GM18526 (cell line): Measurements from ENCODE around the gene FGF12.

Experiments used
- POLR2A ChIP-seq: IDR thresholded peaks from 3 replicates; pipeline ENCODE4 v1.6.1; 2011; ENCODE audit not compliant: insufficient read length; ENCODE audit errors: extremely low read depth

FGF12 gene

DNA sequence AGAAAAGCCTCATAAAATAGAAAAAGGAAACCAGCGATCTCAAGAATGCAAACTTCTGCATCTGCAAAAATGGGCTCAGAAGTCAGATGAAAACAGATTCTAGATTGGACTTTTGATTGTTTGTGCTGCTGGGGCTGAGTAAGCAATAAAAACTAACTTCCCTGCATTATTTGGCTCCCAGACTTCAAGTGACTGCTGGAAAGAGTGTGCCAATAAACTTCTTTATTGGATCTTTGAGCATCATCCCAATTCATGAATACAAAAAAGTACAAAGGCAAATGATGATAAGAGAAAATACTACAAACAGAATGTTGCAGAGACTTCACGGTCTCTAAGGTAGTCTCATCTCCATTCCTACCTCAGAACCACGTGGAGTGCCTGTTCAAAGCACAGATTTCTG is 97.9 kb downstream of the FGF12 start:
- TF ChIP-seq POLR2A: no peak

DNA sequence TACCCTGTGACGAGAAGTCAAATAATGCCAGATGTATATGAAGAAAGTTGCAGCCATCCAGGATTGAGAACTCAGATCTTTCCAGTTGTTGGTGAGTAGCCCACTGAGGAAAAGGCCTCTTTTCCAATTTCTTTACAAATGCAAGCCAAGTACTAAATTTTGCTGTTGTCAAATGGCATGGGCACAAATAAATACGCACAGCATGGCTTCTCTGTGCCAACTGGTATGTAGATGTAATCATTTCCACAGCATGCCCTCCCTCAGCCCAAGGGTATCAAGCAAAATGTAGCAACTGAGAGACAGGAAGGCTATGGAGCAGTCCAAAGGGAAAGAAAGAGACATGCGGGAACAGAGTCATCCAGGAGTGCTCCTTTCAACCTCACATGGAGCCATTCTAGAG is 105.4 kb downstream of the FGF12 start:
- TF ChIP-seq POLR2A: no peak

- no peak for TF ChIP-seq POLR2A
These were observed 107.1 kb downstream of the FGF12 start for GRCh38 chr3:192620275-192620674.

DNA sequence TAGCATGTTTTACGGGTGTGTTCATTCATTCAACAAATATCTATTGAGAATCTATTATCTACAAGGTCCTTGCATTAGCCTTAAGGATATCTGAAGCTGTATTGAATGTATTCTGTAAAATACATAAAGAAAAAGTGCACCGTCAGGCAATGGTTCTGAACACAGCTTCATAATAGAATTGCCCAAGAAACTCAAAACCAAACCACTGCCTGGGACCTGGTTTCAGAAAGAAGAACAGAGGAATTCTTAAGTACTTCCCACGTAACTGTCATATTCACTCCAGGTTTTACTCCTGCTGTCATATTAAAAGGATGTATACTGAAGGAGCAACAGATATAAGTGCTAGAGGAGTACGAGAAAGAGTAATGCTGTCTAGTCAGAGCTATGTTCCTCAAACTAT is 115.9 kb downstream of the FGF12 start:
- TF ChIP-seq POLR2A: no peak

DNA sequence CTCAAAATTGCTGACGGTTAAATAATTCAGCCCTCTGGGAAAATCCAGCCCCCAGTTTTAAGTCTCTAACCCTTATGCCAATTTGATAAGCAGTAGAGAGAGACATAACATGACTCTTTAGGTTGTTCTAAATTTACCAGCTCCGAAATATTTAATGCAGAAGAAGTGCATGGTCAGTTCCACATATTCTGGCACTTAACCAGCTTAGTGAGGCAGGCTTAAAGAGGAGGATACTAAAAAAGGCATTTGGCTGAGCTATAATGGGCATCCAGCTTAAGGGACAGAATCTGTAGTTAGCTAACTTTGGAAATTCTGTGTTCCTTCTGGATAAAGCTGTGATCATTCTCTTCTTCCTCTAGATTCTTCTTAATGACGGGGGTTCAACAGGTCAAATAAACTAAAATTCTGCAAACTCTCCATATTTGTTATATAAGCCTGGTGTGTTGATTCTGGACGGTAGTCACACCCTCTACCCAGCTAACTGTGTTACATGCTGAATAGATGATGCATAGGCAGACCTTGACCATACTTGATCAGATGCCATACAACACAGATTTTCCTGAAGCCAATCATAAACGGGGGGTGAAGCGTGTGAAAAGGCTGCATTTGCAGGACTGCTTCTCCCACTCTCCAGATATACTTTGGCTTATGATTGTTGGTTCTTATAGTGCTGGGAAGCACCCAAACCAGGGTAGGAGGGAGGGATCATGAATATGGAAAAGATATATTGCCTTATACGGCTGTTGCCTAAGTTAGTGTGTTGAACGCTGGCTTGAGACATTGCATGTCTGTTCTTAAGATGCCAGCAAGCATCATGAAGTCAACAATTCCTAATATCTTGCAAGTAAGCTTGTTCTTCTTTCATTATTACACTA is 118.4 kb downstream of the FGF12 start:
- no peak for TF ChIP-seq POLR2A

DNA sequence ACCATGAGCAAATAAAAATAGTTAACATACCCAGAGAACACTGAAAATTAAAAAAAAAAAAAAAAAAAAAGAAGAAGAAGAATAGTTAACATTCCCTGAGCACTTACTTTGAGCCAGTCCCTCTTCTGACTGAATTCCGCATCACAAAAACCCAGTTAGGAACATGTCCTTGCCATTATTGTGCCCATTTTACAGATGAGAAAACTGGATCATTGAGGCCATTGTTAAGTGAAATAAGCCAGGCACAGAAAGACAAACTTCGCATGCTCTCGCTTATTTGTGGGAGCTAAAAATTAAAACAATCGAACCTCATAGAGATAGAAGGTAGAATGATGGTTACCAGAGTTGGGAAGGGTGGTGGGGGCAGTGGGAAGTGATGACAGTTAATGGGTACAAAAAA is 119.5 kb downstream of the FGF12 start:
- TF ChIP-seq POLR2A: no peak

- no peak for TF ChIP-seq POLR2A
These were observed 129.4 kb downstream of the FGF12 start for GRCh38 chr3:192597913-192598312.

DNA sequence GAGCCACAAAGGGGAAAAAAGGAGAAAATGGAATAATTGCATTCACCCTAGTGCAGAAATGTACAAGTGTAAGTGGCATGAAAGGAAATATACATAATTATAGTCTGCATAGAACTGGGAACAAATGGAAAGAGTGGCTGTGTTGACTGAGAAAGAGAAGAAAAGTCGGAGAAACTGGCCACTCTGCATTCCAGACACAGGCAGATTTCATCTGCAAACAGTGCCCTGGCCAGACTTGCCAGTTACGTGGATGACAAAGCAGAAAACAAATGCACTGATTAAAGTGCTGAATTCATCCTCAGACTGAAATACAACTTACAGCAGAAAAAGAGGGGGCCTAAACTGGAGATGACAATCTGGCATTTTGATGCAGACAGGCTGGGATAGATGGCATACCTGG is 129.8 kb downstream of the FGF12 start:
- TF ChIP-seq POLR2A: no peak

- no peak for TF ChIP-seq POLR2A
These were observed 148.6 kb downstream of the FGF12 start for GRCh38 chr3:192578729-192579128.

DNA sequence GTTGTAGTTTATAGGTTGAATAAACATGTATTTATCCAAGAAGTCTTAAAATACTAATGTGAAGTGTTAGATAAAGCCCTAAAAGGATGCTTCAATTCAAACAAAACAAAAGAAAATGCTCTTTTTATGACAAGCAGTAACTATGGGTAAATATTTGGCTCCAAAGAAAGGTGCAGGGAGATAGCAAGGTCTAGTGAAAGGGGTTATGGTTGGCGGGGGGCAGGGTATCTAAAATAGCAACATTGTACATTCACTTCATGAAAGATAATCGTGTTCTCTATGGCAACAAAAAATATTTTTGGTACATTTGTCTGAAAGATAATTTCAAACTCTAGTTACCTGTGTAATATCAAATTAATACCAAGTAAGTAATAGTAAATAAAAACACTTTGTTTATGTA is 149.5 kb downstream of the FGF12 start:
- no peak for TF ChIP-seq POLR2A

GRCh38 chr3:192577271-192577670 is 150.1 kb downstream of the FGF12 start:
- TF ChIP-seq POLR2A: no peak

- no peak for TF ChIP-seq POLR2A
These were observed 151.3 kb downstream of the FGF12 start for GRCh38 chr3:192575879-192576506.

DNA sequence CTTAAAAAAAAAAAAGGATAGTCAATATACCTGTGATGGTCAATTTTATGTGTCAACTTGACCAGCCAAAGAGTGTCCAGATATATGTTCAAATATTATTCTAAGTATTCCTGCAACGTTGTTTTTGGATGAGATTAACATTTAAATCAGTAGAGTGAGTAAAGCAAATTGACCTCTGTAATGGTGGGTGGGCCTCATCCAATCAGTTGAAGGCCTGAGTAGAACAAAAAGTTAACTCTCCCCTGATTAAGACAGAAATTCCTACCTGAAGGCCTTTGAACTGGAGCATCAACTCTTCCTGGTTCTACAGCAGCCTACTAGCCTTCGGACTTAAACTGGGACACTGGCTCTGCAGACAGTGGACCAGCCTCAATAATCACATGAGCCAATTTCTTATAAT is 154.1 kb downstream of the FGF12 start:
- TF ChIP-seq POLR2A: no peak

DNA sequence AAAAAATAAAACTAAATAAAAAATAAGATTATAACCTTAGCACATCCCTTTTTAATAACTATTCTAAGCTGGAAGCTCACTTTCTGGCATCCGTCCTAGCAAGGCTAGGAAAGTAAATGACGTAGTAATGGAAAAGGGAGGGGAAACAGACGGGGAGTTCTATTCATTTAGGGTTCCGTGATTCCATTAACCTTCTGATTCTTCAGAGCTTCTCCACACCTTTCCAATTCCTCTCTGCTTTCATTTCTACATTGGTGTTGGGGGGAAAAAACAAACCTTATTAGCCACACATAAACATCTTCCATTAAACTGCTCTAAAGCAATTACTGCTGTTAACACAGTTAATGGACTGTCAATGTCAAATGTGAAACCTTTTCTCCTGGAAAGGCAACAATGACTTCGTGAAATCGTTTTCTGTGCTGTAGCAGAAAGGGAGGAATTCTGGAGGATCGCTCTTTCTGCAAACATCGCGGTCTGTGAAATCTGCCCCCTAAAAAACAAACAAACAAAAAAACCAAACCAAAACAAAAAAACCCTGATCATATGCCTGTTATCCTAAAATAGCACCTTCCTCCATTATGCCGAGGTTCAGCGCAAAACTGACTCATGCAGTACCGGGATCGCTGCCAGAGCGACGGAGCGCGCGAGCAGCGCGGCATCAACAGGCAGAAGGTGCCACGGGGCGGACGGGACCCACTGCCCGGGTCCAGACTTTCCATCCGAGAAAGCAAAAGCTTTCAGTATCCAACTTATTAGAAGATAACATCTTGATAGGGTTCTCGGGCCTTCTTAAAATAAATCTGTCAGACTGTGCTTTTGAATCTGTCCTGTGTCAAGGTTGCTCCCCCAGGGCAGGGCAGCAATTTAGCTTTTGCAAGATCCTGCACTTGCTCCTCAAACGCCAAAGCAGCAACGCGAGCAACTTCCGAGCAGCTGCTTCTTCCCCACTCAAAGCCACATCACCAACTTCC is 156.2 kb downstream of the FGF12 start:
- TF ChIP-seq POLR2A: no peak

DNA sequence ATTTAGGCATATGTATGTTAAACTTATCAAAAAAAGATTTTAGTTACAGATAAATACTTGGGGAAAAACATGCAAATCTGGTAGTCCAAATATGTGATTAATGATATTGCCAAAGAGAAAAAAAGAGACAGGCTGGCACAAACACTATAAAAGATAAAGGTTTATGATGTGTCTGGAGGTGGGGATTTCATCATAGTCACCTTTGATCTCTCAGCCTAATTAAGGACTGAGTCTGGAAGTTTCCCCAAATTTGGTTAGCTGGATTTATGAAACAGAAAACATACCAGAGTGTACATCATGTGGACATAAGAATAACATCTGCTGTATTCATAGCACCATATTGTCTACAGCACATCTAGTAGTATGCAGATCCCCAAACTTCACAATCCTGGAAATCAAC is 157.0 kb downstream of the FGF12 start:
- no peak for TF ChIP-seq POLR2A
